Upper lobe of left lung (tissue), 4 donors: ENCODE data around the gene CLSTN2.

Experiments
- EP300 ChIP-seq, 4 donors: sonication (generic); formaldehyde crosslinking; IDR thresholded peaks; one replicate each; pipeline ENCODE4 v1.5.1; 2017; ENCODE audit warnings: antibody characterized with exemption in 4 of 4, control low read depth in 2 of 4
- POLR2A ChIP-seq, 4 donors: fragments of 450-650 bp; IDR thresholded peaks; one replicate each; pipeline ENCODE4 v1.5.1; 2016 to 2017; ENCODE audit warnings: antibody characterized with exemption in 4 of 4, mild to moderate bottlenecking in 2 of 4
- POLR2AphosphoS5 ChIP-seq, 2 donors: sonication (generic); formaldehyde crosslinking; IDR thresholded peaks; one replicate each; pipeline ENCODE4 v1.5.1; 2017; ENCODE audit warnings: antibody characterized with exemption in 2 of 2
- TF ChIP-seq, protein P1 (sequence below), 6 experiments: fragments of 450-650 bp in 4 of 6; fragments of 200-600 bp in 2 of 6; sonication (generic) in 2 of 6; IDR thresholded peaks; one replicate each; pipeline ENCODE4 v1.5.1; 2016 to 2019; ENCODE audit warnings: antibody characterized with exemption in 6 of 6

DNA sequence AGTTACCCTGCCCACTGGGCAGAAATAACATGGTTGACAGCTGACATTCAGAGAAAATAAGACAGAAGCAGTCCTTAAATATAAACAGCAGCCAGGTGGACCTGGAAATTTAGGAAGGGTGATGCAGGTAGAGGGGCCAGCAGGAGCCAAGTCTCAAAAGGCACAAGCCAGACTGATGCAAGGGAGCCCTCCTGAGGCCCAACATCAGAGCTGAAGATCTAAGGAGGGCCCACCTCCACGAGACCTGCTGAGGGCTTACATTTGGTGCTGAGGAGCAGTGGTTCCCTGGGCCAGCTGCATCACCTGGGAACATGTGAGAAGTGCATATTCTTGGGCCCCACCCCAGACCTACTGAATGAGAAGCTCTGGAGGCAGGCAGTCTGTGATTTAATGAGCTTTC lies 637.3 kb downstream of the CLSTN2 start:
- no peak for TF ChIP-seq POLR2A (IDR thresholded peaks at IDR 0.05)
- TF ChIP-seq, protein P1, sequence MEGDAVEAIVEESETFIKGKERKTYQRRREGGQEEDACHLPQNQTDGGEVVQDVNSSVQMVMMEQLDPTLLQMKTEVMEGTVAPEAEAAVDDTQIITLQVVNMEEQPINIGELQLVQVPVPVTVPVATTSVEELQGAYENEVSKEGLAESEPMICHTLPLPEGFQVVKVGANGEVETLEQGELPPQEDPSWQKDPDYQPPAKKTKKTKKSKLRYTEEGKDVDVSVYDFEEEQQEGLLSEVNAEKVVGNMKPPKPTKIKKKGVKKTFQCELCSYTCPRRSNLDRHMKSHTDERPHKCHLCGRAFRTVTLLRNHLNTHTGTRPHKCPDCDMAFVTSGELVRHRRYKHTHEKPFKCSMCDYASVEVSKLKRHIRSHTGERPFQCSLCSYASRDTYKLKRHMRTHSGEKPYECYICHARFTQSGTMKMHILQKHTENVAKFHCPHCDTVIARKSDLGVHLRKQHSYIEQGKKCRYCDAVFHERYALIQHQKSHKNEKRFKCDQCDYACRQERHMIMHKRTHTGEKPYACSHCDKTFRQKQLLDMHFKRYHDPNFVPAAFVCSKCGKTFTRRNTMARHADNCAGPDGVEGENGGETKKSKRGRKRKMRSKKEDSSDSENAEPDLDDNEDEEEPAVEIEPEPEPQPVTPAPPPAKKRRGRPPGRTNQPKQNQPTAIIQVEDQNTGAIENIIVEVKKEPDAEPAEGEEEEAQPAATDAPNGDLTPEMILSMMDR (IDR thresholded peaks at IDR 0.05): no peak
- no peak for TF ChIP-seq POLR2AphosphoS5 (IDR thresholded peaks at IDR 0.05)
- TF ChIP-seq EP300 (IDR thresholded peaks at IDR 0.05): no peak
